WTC11 (cell line): ENCODE results near the gene MLN. TPM values are rescaled to one million over a fixed set of nuclear protein-coding genes. Genes with fewer than 3 reads are reported as not detected.

Experiments used
- ATAC-seq: fragments of 200-7000 bp; cut with Tn5 transposase; 2 replicates; pipeline ENCODE4 v1.10.0; 2021; ENCODE audit warnings: mild to moderate bottlenecking, moderate library complexity
- CTCF ChIA-PET: fragments of 300-600 bp; sonication (Branson Sonifier 250); formaldehyde crosslinking; loops from one replicate; lab custom pipeline; 2021; ENCODE audit warnings: antibody characterized with exemption; lab: Charles Lee
- POLR2A ChIA-PET: fragments of 350-600 bp; sonication (Branson Sonifier 250); formaldehyde crosslinking; loops from one replicate; lab custom pipeline; 2021; ENCODE audit warnings: antibody characterized with exemption; lab: Charles Lee
- DNase-seq: peaks from one replicate; pipeline ENCODE4 v3.0.0; 2021; ENCODE audit warnings: low spot score
- H3K27ac Mint-ChIP-seq: 2 replicates; pipeline ENCODE4 v1.8.0; 2021; ENCODE audit warnings: mixed read lengths
- H3K27me3 Mint-ChIP-seq: 2 replicates; pipeline ENCODE4 v1.8.0; 2021; ENCODE audit warnings: low read depth, mild to moderate bottlenecking, moderate library complexity, mixed read lengths
- H3K36me3 Mint-ChIP-seq: 2 replicates; pipeline ENCODE4 v1.8.0; 2021; ENCODE audit warnings: mixed read lengths
- H3K4me1 Mint-ChIP-seq: 2 replicates; pipeline ENCODE4 v1.8.0; 2022; ENCODE audit warnings: mixed read lengths
- H3K4me3 Mint-ChIP-seq: 2 replicates; pipeline ENCODE4 v1.8.0; 2021; ENCODE audit warnings: mild to moderate bottlenecking, moderate library complexity, mixed read lengths
- H3K9me3 Mint-ChIP-seq: 2 replicates; pipeline ENCODE4 v1.8.0; 2021; ENCODE audit warnings: mixed read lengths
- FOXK1 ChIP-seq: sonication (generic); formaldehyde crosslinking; IDR thresholded peaks from 2 replicates; pipeline ENCODE4 v1.8.0; 2022; ENCODE audit warnings: mild to moderate bottlenecking, moderate library complexity, missing genetic modification reagents
- NR3C1 ChIP-seq: sonication (generic); formaldehyde crosslinking; conservative IDR thresholded peaks from 2 replicates; pipeline ENCODE4 v1.8.1; 2023; ENCODE audit warnings: low read depth, mild to moderate bottlenecking, missing genetic modification reagents
- SP1 ChIP-seq: sonication (generic); formaldehyde crosslinking; conservative IDR thresholded peaks from 2 replicates; pipeline ENCODE4 v1.8.1; 2022; ENCODE audit warnings: missing genetic modification reagents
- TEAD1 ChIP-seq: sonication (generic); formaldehyde crosslinking; IDR thresholded peaks from 2 replicates; pipeline ENCODE4 v1.8.0; 2022; ENCODE audit warnings: mild to moderate bottlenecking, missing genetic modification reagents
- ZNF396 ChIP-seq: fragments of 250-450 bp; sonication (Bioruptor Pico); IDR thresholded peaks from 2 replicates; pipeline ENCODE4 v1.8.0; 2021; ENCODE audit warnings: mild to moderate bottlenecking, moderate library complexity, borderline replicate concordance
- total RNA-seq: library from RNA; stranded (reverse); gene quantifications from 3 replicates; pipeline ENCODE4 v1.2.3, GENCODE V29; 2021
- TF ChIP-seq, protein P1 (sequence below): fragments of 250-450 bp; sonication (Bioruptor Pico); IDR thresholded peaks from 2 replicates; pipeline ENCODE4 v1.8.0; 2021; ENCODE audit warnings: mild to moderate bottlenecking
- TF ChIP-seq, protein P2 (sequence below): sonication (generic); formaldehyde crosslinking; IDR thresholded peaks from 2 replicates; pipeline ENCODE4 v1.8.0; 2022; ENCODE audit warnings: mild to moderate bottlenecking, missing genetic modification reagents
- TF ChIP-seq, protein P3 (sequence below): sonication (generic); formaldehyde crosslinking; IDR thresholded peaks from 2 replicates; pipeline ENCODE4 v1.8.0; 2023; ENCODE audit warnings: missing genetic modification reagents
- TF ChIP-seq, protein P4 (sequence below): sonication (generic); formaldehyde crosslinking; IDR thresholded peaks from 2 replicates; pipeline ENCODE4 v1.8.1; 2023; ENCODE audit warnings: mild to moderate bottlenecking, missing genetic modification reagents
- TF ChIP-seq, protein P5 (sequence below): fragments of 250-450 bp; sonication (Bioruptor Pico); IDR thresholded peaks from 2 replicates; pipeline ENCODE4 v1.9.0; 2021; ENCODE audit warnings: mild to moderate bottlenecking
- TF ChIP-seq, protein P6 (sequence below): sonication (generic); formaldehyde crosslinking; IDR thresholded peaks from 2 replicates; pipeline ENCODE4 v1.8.0; 2022; ENCODE audit warnings: mild to moderate bottlenecking, missing genetic modification reagents
- TF ChIP-seq, protein P7 (sequence below): sonication (generic); formaldehyde crosslinking; IDR thresholded peaks from 2 replicates; pipeline ENCODE4 v1.8.0; 2023; ENCODE audit warnings: missing genetic modification reagents, mild to moderate bottlenecking, borderline replicate concordance

The MLN gene
- total RNA-seq, 1 experiment from 2014 or later: not detected

DNA sequence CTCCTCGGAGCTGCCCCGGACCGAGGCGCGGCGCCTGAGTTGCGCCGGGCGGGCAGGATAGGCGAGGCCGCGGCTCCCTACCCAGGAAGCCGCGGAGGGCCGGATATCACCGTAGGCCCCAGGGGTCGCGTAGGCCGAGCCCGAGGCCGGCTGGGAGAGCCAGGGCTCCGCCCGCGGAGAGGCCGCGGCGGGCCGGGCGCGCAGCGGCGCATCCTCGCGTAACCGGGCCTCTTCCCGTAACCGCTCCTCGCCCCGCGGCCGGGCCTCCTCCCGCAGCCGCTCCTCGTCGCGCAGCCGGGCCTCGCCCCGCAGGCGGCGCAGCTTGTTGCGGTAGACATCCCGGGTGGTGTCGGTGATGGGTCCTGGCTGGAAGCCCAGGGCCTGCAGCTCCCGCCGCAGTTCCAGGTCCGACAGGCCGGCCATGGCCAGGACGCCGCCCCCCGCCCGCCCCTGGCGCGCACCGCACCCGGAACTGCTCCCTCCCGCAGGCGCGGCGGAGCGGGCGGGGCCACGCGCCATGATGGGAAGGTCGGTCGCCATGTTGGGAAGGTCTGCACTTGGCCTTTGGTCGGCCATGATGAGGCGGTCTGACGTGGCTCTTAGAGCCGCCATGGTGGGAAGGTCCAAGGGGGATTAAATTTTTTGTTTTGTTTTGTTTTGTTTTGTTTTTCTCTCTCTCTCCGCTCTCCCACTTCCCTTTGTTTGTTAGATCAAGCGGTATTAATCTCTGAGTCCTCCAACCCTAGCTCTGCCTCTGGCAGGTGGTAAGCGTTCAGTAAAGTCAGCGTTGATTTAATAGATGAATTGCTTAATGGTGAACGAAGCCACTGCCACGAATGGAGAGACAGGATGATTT lies 14.9 kb downstream of the MLN start, which contains the start of gene LEMD2 (continued):
- TF ChIP-seq, protein P1, sequence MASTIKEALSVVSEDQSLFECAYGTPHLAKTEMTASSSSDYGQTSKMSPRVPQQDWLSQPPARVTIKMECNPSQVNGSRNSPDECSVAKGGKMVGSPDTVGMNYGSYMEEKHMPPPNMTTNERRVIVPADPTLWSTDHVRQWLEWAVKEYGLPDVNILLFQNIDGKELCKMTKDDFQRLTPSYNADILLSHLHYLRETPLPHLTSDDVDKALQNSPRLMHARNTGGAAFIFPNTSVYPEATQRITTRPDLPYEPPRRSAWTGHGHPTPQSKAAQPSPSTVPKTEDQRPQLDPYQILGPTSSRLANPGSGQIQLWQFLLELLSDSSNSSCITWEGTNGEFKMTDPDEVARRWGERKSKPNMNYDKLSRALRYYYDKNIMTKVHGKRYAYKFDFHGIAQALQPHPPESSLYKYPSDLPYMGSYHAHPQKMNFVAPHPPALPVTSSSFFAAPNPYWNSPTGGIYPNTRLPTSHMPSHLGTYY (CRISPR knock-in tag): no peak

DNA sequence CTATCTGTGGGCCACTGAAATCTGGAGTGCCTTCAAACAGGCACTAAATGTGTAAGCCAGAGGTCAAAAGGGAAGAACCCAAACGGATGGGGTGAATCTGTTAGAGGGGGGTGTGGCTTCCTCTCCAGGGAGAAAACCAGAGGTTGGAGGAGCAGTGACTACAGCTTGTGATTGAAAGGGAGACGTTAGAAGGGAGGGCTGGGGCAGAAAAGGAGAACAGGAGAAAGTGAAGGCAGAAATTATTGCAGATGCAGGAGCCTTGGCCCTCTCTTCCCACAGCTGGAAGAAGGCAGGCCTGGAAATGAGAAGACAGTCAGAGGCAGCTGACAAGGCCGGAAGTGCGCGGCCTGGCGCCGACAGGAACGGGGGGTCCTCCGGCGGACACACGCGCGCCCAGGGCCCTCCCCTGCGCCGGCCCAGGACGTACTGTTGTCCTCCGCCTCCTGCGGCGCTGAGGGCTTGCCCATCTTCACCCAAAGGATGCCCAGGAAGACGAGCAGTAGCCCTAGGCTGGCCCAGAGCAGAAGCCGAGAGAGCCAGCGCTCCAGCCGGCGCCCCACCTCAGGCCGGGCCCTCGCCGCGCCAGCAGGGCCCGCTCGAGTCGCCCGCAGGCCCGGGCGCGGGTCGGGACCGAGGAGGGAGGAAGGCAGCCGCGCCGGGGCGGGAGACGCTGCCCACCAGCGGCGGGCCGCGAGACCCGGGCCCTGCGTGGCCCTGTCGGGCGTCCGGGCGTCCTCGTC lies 15.7 kb downstream of the MLN start:
- peak overlapping the region; percentile 82 for H3K27ac Mint-ChIP-seq
- TF ChIP-seq, protein P2, sequence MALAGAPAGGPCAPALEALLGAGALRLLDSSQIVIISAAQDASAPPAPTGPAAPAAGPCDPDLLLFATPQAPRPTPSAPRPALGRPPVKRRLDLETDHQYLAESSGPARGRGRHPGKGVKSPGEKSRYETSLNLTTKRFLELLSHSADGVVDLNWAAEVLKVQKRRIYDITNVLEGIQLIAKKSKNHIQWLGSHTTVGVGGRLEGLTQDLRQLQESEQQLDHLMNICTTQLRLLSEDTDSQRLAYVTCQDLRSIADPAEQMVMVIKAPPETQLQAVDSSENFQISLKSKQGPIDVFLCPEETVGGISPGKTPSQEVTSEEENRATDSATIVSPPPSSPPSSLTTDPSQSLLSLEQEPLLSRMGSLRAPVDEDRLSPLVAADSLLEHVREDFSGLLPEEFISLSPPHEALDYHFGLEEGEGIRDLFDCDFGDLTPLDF (CRISPR knock-in tag): 0 out of 2 replicates have a peak, but pooled peaks have one; percentile 26
- TF ChIP-seq NR3C1 (CRISPR knock-in tag) (no peak), SP1 (CRISPR knock-in tag) (0 out of 2 replicates have a peak, but pooled peaks have one; percentile 13), TEAD1 (CRISPR knock-in tag) (peak; percentile 44; the same call in 1 of the 2 replicates), FOXK1 (CRISPR knock-in tag) (peak; percentile 76), ZNF396 (CRISPR knock-in tag) (no peak)
- TF ChIP-seq, protein P3, sequence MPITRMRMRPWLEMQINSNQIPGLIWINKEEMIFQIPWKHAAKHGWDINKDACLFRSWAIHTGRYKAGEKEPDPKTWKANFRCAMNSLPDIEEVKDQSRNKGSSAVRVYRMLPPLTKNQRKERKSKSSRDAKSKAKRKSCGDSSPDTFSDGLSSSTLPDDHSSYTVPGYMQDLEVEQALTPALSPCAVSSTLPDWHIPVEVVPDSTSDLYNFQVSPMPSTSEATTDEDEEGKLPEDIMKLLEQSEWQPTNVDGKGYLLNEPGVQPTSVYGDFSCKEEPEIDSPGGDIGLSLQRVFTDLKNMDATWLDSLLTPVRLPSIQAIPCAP (CRISPR knock-in tag): no peak
- TF ChIP-seq, protein P4, sequence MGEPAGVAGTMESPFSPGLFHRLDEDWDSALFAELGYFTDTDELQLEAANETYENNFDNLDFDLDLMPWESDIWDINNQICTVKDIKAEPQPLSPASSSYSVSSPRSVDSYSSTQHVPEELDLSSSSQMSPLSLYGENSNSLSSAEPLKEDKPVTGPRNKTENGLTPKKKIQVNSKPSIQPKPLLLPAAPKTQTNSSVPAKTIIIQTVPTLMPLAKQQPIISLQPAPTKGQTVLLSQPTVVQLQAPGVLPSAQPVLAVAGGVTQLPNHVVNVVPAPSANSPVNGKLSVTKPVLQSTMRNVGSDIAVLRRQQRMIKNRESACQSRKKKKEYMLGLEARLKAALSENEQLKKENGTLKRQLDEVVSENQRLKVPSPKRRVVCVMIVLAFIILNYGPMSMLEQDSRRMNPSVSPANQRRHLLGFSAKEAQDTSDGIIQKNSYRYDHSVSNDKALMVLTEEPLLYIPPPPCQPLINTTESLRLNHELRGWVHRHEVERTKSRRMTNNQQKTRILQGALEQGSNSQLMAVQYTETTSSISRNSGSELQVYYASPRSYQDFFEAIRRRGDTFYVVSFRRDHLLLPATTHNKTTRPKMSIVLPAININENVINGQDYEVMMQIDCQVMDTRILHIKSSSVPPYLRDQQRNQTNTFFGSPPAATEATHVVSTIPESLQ (CRISPR knock-in tag): no peak
- TF ChIP-seq, protein P5, sequence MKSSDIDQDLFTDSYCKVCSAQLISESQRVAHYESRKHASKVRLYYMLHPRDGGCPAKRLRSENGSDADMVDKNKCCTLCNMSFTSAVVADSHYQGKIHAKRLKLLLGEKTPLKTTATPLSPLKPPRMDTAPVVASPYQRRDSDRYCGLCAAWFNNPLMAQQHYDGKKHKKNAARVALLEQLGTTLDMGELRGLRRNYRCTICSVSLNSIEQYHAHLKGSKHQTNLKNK (CRISPR knock-in tag): no peak
- TF ChIP-seq, protein P6, sequence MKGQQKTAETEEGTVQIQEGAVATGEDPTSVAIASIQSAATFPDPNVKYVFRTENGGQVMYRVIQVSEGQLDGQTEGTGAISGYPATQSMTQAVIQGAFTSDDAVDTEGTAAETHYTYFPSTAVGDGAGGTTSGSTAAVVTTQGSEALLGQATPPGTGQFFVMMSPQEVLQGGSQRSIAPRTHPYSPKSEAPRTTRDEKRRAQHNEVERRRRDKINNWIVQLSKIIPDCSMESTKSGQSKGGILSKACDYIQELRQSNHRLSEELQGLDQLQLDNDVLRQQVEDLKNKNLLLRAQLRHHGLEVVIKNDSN: peak; percentile 39; the same call in 1 of the 2 replicates
- TF ChIP-seq, protein P7, sequence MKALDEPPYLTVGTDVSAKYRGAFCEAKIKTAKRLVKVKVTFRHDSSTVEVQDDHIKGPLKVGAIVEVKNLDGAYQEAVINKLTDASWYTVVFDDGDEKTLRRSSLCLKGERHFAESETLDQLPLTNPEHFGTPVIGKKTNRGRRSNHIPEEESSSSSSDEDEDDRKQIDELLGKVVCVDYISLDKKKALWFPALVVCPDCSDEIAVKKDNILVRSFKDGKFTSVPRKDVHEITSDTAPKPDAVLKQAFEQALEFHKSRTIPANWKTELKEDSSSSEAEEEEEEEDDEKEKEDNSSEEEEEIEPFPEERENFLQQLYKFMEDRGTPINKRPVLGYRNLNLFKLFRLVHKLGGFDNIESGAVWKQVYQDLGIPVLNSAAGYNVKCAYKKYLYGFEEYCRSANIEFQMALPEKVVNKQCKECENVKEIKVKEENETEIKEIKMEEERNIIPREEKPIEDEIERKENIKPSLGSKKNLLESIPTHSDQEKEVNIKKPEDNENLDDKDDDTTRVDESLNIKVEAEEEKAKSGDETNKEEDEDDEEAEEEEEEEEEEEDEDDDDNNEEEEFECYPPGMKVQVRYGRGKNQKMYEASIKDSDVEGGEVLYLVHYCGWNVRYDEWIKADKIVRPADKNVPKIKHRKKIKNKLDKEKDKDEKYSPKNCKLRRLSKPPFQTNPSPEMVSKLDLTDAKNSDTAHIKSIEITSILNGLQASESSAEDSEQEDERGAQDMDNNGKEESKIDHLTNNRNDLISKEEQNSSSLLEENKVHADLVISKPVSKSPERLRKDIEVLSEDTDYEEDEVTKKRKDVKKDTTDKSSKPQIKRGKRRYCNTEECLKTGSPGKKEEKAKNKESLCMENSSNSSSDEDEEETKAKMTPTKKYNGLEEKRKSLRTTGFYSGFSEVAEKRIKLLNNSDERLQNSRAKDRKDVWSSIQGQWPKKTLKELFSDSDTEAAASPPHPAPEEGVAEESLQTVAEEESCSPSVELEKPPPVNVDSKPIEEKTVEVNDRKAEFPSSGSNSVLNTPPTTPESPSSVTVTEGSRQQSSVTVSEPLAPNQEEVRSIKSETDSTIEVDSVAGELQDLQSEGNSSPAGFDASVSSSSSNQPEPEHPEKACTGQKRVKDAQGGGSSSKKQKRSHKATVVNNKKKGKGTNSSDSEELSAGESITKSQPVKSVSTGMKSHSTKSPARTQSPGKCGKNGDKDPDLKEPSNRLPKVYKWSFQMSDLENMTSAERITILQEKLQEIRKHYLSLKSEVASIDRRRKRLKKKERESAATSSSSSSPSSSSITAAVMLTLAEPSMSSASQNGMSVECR (CRISPR knock-in tag): 0 out of 2 replicates have a peak, but pooled peaks have one; percentile 26
- TF ChIP-seq, all 79 proteins: peak for 6
- ChIA-PET POLR2A (interaction anchor here (1.3 to 1.4 kb wide), 2 partner anchors 9 to 76 kb away, joined by 4 read pairs; partner anchors contain the start of gene UQCC2), CTCF (interaction anchor here (0.7 to 4.2 kb wide), 5 partner anchors 9 to 239 kb away, joined by 3 to 29 read pairs (median 4); no protein-coding TSS in a partner anchor)
- Mint-ChIP-seq H3K4me1 (peaks cover 75% of the 10 kb centered on the region), H3K9me3 (no peaks in the 10 kb centered on the region), H3K4me3 (peak overlapping the region; percentile 86), H3K27me3 (no peaks in the 10 kb centered on the region), H3K36me3 (peaks cover 16% of the 10 kb centered on the region)
- DNase-seq (no peak), ATAC-seq (peak; percentile 12)
